Measurements from ENCODE around the gene GYPA.
"Not testable (repeated sequence)": the region's sequence is repeated elsewhere in the genome, so short reads cannot be mapped to it uniquely, and the experiment has no call there.

GRCh38 chr4:144142690-144143326 is 2.3 kb upstream of the GYPA start:
- not testable (repeated sequence) for TF ChIP-seq POLR2A (IDR thresholded peaks at IDR 0.05; ENCODE audit: extremely low read depth, insufficient read length); MAX (IDR thresholded peaks at IDR 0.05; ENCODE audit: low read depth, low read length)
